Adrenal gland (tissue), 12 donors: ENCODE measurements around the gene SYT14. TPM values are rescaled to one million over a fixed set of nuclear protein-coding genes. Genes with fewer than 3 reads are reported as not detected.

Experiments
- DNase-seq, 7 donors: peaks; one replicate each; pipeline ENCODE4 v3.0.0-alpha.2; 2019 to 2020
- H3K27ac ChIP-seq, 5 donors: fragments of 200-600 bp; sonication (generic) in 4 of 5; 1 replicate in 3 of 5; 2 replicates in 2 of 5; pipeline versions ENCODE4 v1.5.1 to v1.8.0; 2016 to 2020; ENCODE audit warnings: mild to moderate bottlenecking in 1 of 5
- H3K27me3 ChIP-seq: fragments of 200-600 bp; 2 replicates; pipeline ENCODE4 v1.8.0; 2021
- H3K36me3 ChIP-seq, 2 donors: fragments of 200-600 bp; replicated peaks in 1 of 2; 1 replicate in 1 of 2; 2 replicates in 1 of 2; pipeline versions ENCODE4 v1.5.1 to v1.8.0; 2018 to 2022
- H3K4me1 ChIP-seq, 2 donors: fragments of 200-600 bp; replicated peaks in 1 of 2; 1 replicate in 1 of 2; 2 replicates in 1 of 2; pipeline versions ENCODE4 v1.5.1 to v1.8.0; 2018 to 2021
- H3K4me3 ChIP-seq, 4 donors: fragments of 200-600 bp; sonication (generic) in 3 of 4; one replicate each; pipeline ENCODE4 v1.5.1; 2016 to 2018
- H3K9me3 ChIP-seq, 3 donors: fragments of 200-600 bp; sonication (generic) in 1 of 3; replicated peaks in 1 of 3; 1 replicate in 2 of 3; 2 replicates in 1 of 3; pipeline versions ENCODE4 v1.5.1 to v1.8.0; 2016 to 2021
- POLR2A ChIP-seq, 2 donors: fragments of 450-650 bp; IDR thresholded peaks; one replicate each; pipeline ENCODE4 v1.6.1; 2017; ENCODE audit warnings: antibody characterized with exemption in 2 of 2, mild to moderate bottlenecking in 2 of 2, moderate library complexity in 1 of 2
- WGBS, 4 donors: extraction: QIAGEN DNeasy Blood & Tissue Kit in 2 of 4; methylation state at CpG; one replicate each; pipeline versions ENCODE4 v1.1.5 to v1.1.7; 2013 to 2017; 5-methylcytosine and 5-hydroxymethylcytosine counted together
- intact Hi-C, 2 donors: fragments of 100-400 bp; cut with DNase I; formaldehyde crosslinking; loops; one replicate each; pipeline versions ENCODE4 v1.14.1 to v1.15.0; 2022 to 2023
- polyA plus RNA-seq, 3 donors: library from polyadenylated mRNA; stranded (reverse); fragments of 200-250 nt in 2 of 3; fragments of 350-450 nt in 1 of 3; fragmentation: Illumina TruSeq in 1 of 3; extraction: RNeasy Lipid Tissue Mini Kit (QIAGEN cat#74804) in 1 of 3; gene quantifications; one replicate each; pipeline ENCODE4 v1.2.3, GENCODE V29; 2013 to 2014
- total RNA-seq, 9 donors: library from RNA; depleted of rRNA in 4 of 9; stranded (reverse); fragments of >200 nt in 4 of 9; fragments of 120-200 nt in 1 of 9; fragmentation: NEBNext Ultra II Directional in 1 of 9; extraction: Animal tissue kit (Norgen Biotek cat#: 25700) in 1 of 9; gene quantifications; one replicate each; pipeline versions ENCODE4 v1.1.0 to v1.2.4, GENCODE V29; 2013 to 2023
- TF ChIP-seq, protein P1 (sequence below), 6 experiments: fragments of 450-650 bp in 4 of 6; fragments of 200-600 bp in 2 of 6; sonication (generic) in 1 of 6; IDR thresholded peaks; 1 replicate in 5 of 6; 2 replicates in 1 of 6; pipeline versions ENCODE4 v1.5.1 to v1.8.0; 2016 to 2021; ENCODE audit warnings: antibody characterized with exemption in 6 of 6, mild to moderate bottlenecking in 2 of 6, moderate library complexity in 1 of 6
- donor health status: healthy with polysubstance abuse.
- donor health status: Bipolar disorder and iron deficiency.
- donor health status: DM: yes; HTN: yes; CAD: no.
- donor health status: DM: no; HTN: no; CAD: no.
- donor health status: DM: no; HTN: no; CAD: no.
- donor health status: DM: yes; HTN: yes; CAD: no.

The SYT14 gene
- total and polyA plus RNA-seq, 12 donors = 0.57 to 8.1 (median 3.5) TPM

DNA sequence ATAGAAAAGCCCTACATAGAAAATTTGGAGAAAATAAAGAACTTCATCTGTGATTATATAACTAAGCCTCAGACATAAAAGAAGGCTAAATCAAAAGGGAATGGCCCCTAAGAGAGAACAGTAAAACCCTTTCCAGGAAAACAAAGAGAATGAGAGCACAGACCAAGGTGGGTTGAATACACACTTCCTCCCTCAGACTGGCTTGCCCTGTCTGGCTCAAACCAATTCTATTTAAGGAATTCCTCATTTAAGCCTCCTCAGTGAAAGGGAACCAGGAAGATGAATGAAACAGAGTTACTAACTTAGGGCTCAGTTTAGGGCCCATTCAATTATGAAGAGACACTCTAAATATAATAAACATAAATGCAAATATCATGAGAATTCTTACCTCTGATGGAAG is 10.6 kb upstream of the SYT14 start:
- Histone ChIP-seq H3K4me3 (no peak overlapping the region), H3K9me3 (no peaks in the 10 kb centered on the region), H3K27me3 (no peaks in the 10 kb centered on the region), H3K4me1 (no peaks in the 10 kb centered on the region), H3K27ac (no peak overlapping the region), H3K36me3 (no peaks in the 10 kb centered on the region)
- intact Hi-C loops = no loop called here
- no peak for DNase-seq
- TF ChIP-seq POLR2A (IDR thresholded peaks at IDR 0.05) = no peak
- TF ChIP-seq, protein P1, sequence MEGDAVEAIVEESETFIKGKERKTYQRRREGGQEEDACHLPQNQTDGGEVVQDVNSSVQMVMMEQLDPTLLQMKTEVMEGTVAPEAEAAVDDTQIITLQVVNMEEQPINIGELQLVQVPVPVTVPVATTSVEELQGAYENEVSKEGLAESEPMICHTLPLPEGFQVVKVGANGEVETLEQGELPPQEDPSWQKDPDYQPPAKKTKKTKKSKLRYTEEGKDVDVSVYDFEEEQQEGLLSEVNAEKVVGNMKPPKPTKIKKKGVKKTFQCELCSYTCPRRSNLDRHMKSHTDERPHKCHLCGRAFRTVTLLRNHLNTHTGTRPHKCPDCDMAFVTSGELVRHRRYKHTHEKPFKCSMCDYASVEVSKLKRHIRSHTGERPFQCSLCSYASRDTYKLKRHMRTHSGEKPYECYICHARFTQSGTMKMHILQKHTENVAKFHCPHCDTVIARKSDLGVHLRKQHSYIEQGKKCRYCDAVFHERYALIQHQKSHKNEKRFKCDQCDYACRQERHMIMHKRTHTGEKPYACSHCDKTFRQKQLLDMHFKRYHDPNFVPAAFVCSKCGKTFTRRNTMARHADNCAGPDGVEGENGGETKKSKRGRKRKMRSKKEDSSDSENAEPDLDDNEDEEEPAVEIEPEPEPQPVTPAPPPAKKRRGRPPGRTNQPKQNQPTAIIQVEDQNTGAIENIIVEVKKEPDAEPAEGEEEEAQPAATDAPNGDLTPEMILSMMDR (IDR thresholded peaks at IDR 0.05) = no peak

DNA sequence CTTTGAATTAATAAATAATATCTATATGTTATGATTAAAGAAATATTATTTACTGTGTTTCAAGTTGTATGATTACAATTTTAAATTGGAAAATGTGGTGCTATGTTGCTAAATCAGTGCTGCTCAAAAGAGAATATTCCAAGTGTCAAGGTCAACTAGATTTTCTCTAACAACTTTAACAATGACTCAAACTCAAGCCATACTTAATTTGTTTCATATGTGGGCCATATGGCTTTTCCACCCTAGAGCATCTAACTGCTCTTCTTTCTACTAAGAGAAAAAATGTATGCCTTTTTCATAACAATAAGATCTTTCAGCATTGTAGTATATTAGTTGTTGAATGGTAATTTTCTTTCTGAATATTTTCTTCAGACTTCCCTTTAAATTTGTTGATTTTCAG is 8.3 kb upstream of the SYT14 start:
- Histone ChIP-seq H3K9me3 (no peaks in the 10 kb centered on the region), H3K36me3 (no peaks in the 10 kb centered on the region), H3K4me1 (no peaks in the 10 kb centered on the region), H3K4me3 (no peak overlapping the region), H3K27ac (no peak overlapping the region), H3K27me3 (no peaks in the 10 kb centered on the region)
- no peak for DNase-seq
- intact Hi-C loops = loop anchor here in 1 of 2 donors (10.0 kb wide), 1 partner anchor 65 kb away; no protein-coding TSS in a partner anchor
- TF ChIP-seq, protein P1 (IDR thresholded peaks at IDR 0.05) = no peak
- no peak for TF ChIP-seq POLR2A (IDR thresholded peaks at IDR 0.05)

DNA sequence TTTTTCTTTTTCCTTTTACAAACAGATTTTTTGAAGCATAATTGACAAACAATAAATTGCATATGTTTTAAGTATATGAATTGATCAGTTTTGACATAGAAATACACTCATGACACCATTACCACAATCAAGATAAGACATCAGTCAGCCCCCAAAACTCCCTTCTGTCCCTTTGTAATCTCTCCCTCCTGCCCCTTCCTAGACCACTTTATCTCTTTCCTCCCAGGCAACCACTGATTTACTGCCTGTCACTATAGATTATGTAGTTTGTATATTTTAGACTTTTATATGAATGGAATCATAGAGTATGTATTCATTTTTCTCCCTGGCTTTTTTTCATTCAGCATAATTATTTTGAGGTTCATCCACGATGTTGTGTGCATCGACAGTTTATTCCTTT is 6.9 kb upstream of the SYT14 start:
- Histone ChIP-seq H3K36me3 (no peaks in the 10 kb centered on the region), H3K4me1 (no peaks in the 10 kb centered on the region), H3K27me3 (no peaks in the 10 kb centered on the region), H3K4me3 (no peak overlapping the region), H3K9me3 (no peaks in the 10 kb centered on the region), H3K27ac (no peak overlapping the region)
- intact Hi-C loops = loop anchor here in 1 of 2 donors (10.0 kb wide), 1 partner anchor 66 kb away; no protein-coding TSS in a partner anchor
- TF ChIP-seq, protein P1 (IDR thresholded peaks at IDR 0.05) = no peak
- TF ChIP-seq POLR2A (IDR thresholded peaks at IDR 0.05) = no peak
- DNase-seq = no peak
- 64 to 69% (median 66%) methylated on average over 2 of the region's 2 CpGs for WGBS, 4 donors

DNA sequence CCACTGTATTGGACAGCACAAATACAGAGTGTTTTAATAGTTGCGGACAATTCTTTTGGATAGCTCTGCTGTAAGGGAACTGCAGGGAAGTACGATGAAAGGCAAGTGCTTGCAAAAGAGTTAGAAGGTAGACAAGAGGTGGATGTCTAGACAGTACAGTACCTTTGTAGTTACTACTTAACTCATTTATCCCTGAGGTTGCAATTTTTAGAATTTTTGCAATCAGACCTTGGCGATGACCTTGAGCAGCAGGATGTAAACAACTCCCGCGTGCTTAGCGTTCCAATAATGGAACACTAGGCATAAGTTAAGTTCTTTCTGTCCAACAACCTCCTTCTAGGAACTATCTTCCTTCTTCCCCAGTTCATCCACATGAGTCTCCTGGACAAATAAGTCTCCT is 1.9 kb upstream of the SYT14 start:
- Histone ChIP-seq H3K27ac (no peak overlapping the region), H3K4me1 (no peaks in the 10 kb centered on the region), H3K27me3 (peaks cover 7% of the 10 kb centered on the region), H3K36me3 (no peaks in the 10 kb centered on the region), H3K4me3 (no peak overlapping the region), H3K9me3 (no peaks in the 10 kb centered on the region)
- TF ChIP-seq POLR2A (IDR thresholded peaks at IDR 0.05) = no peak
- TF ChIP-seq, protein P1 (IDR thresholded peaks at IDR 0.05) = no peak
- intact Hi-C loops = loop anchor here in 1 of 2 donors (10.0 kb wide), 1 partner anchor 71 kb away; no protein-coding TSS in a partner anchor
- 64 to 78% (median 74%) methylated on average over 6 of the region's 6 CpGs for WGBS, 4 donors
- DNase-seq = no peak
